ENCODE measurements around the gene CLDND2.

GRCh38 chr19:51380379-51380778 is 11.6 kb upstream of the CLDND2 start:
- TF ChIP-seq CTCF (IDR thresholded peaks at IDR 0.05) (no peak), POLR2A (IDR thresholded peaks at IDR 0.05) (no peak)
